HCT116 (cell line): Measurements from ENCODE around the gene VAMP1. TPM values are rescaled to one million over a fixed set of nuclear protein-coding genes. Genes with fewer than 3 reads are reported as not detected.

ENCODE experiments used
- ATAC-seq: fragments of 200-7000 bp; cut with Tn5 transposase; 2 replicates; pipeline ENCODE4 v1.9.1; 2020; ENCODE audit warnings: mild to moderate bottlenecking, moderate library complexity
- BruUV-seq: library from RNA; stranded (reverse); fragments of 400-500 nt; replicated peaks from 2 replicates; lab custom pipeline; 2021; lab: Mats Ljungman, UMichigan
- CTCF ChIA-PET: fragments of 300-600 bp; sonication (Branson Sonifier 250); formaldehyde crosslinking; loops from one replicate; lab custom pipeline; 2021; ENCODE audit warnings: antibody characterized with exemption; lab: Charles Lee
- POLR2A ChIA-PET: fragments of 300-600, 350-600 bp; sonication (Branson Sonifier 250); formaldehyde crosslinking; loops from one replicate; lab custom pipeline; 2021; ENCODE audit warnings: antibody characterized with exemption; lab: Charles Lee
- RAD21 ChIA-PET, 2 experiments: fragments of 300-600 bp; sonication (Branson Sonifier 250); formaldehyde crosslinking; loops; one replicate each; lab custom pipeline; 2023; ENCODE audit warnings: low total read pairs in 2 of 2; ENCODE audit not compliant: uncharacterized antibody in 2 of 2, unreplicated experiment in 2 of 2, low non-redundant PET in 1 of 2; lab: Charles Lee
- DNase-seq: peaks from one replicate; pipeline ENCODE4 v3.0.0-alpha.2; 2010; ENCODE audit warnings: low read depth, low spot score
- H2AFZ ChIP-seq: fragments of 200-600 bp; shearing (Covaris generic), sonication (generic); 2 replicates; pipeline ENCODE4 v1.6.1; 2017; ENCODE audit warnings: low read depth, mixed run types, mixed read lengths, antibody characterized with exemption, low read length; ENCODE audit not compliant: poor library complexity, severe bottlenecking
- H3K27ac ChIP-seq: 2 replicates; pipeline ENCODE4 v1.5.1; 2012; ENCODE audit warnings: low read depth, low read length
- H3K27me3 ChIP-seq: fragments of 200-600 bp; sonication (generic); 2 replicates; pipeline ENCODE4 v1.6.1; 2016; ENCODE audit warnings: mixed run types, low read length, mixed read lengths; ENCODE audit not compliant: insufficient read depth
- H3K36me3 ChIP-seq, 2 experiments: fragments of 200-500 bp in 1 of 2; fragments of 200-600 bp in 1 of 2; sonication (Bioruptor generic) in 1 of 2; sonication (generic) in 1 of 2; 2 replicates each; pipeline versions ENCODE4 v1.5.1 to v1.6.1; 2014 to 2016; ENCODE audit warnings: low read length in 2 of 2, inconsistent platforms in 1 of 2, mixed read lengths in 1 of 2, mixed run types in 1 of 2; ENCODE audit not compliant: insufficient read depth in 2 of 2, control insufficient read depth in 1 of 2
- H3K4me1 ChIP-seq, 2 experiments: fragments of 200-600 bp in 1 of 2; sonication (generic) in 1 of 2; 2 replicates each; pipeline versions ENCODE4 v1.5.1 to v1.6.1; 2012 to 2017; ENCODE audit warnings: low read length in 2 of 2, inconsistent platforms in 1 of 2, mild to moderate bottlenecking in 1 of 2, mixed read lengths in 1 of 2, mixed run types in 1 of 2, moderate library complexity in 1 of 2; ENCODE audit not compliant: insufficient read depth in 2 of 2, control insufficient read depth in 1 of 2
- H3K4me2 ChIP-seq: fragments of 200-600 bp; sonication (generic); 2 replicates; pipeline ENCODE4 v1.6.1; 2017; ENCODE audit warnings: mixed run types, low read length, mixed read lengths
- H3K4me3 ChIP-seq, 2 experiments: fragments of 200-600 bp in 1 of 2; sonication (generic) in 1 of 2; replicated peaks in 1 of 2; 2 replicates each; pipeline ENCODE4 v1.5.1; 2011 to 2016; ENCODE audit warnings: low read length in 2 of 2, control low read depth in 1 of 2, low read depth in 1 of 2, mild to moderate bottlenecking in 1 of 2, mixed read lengths in 1 of 2, mixed run types in 1 of 2
- H3K79me2 ChIP-seq: fragments of 200-600 bp; sonication (generic); 2 replicates; pipeline ENCODE4 v1.6.1; 2017; ENCODE audit warnings: mild to moderate bottlenecking, mixed run types, low read length, moderate library complexity, mixed read lengths; ENCODE audit not compliant: insufficient read depth
- H3K9ac ChIP-seq: fragments of 200-600 bp; sonication (generic); 2 replicates; pipeline ENCODE4 v1.6.1; 2016; ENCODE audit warnings: low read length, mixed read lengths
- H3K9me2 ChIP-seq: fragments of 200-600 bp; sonication (generic), shearing (Covaris generic); 2 replicates; pipeline ENCODE4 v1.6.1; 2017; ENCODE audit warnings: mixed run types, mild to moderate bottlenecking, moderate library complexity; ENCODE audit not compliant: insufficient read depth
- H3K9me3 ChIP-seq, 2 experiments: fragments of 200-500 bp in 1 of 2; fragments of 200-600 bp in 1 of 2; sonication (Bioruptor generic) in 1 of 2; sonication (generic) in 1 of 2; 2 replicates each; pipeline ENCODE4 v1.6.1; 2014 to 2017; ENCODE audit warnings: low read length in 2 of 2, mixed read lengths in 2 of 2, inconsistent platforms in 1 of 2, low read depth in 1 of 2, mild to moderate bottlenecking in 1 of 2, mixed run types in 1 of 2, moderate library complexity in 1 of 2; ENCODE audit not compliant: control insufficient read depth in 1 of 2, insufficient read depth in 1 of 2
- H4K20me1 ChIP-seq: fragments of 200-600 bp; sonication (generic), shearing (Covaris generic); 2 replicates; pipeline ENCODE4 v1.6.1; 2017; ENCODE audit warnings: mixed run types, mild to moderate bottlenecking, moderate library complexity; ENCODE audit not compliant: insufficient read depth
- FOSL1 ChIP-seq: IDR thresholded peaks from 2 replicates; pipeline ENCODE4 v1.6.1; 2012; ENCODE audit warnings: low read depth
- MAX ChIP-seq: IDR thresholded peaks from 2 replicates; pipeline ENCODE4 v1.6.1; 2012
- TCF7L2 ChIP-seq: IDR thresholded peaks from 2 replicates; pipeline ENCODE4 v1.7.0; 2011; ENCODE audit warnings: borderline replicate concordance, inconsistent platforms; ENCODE audit not compliant: insufficient read depth, insufficient read length; ENCODE audit errors: extremely low read depth
- ZBTB33 ChIP-seq: IDR thresholded peaks from 2 replicates; pipeline ENCODE4 v1.6.1; 2011; ENCODE audit warnings: mild to moderate bottlenecking, low read length, moderate library complexity; ENCODE audit not compliant: insufficient replicate concordance; ENCODE audit errors: extremely low read depth
- ZFX ChIP-seq: fragments of 450-650 bp; IDR thresholded peaks from 2 replicates; pipeline ENCODE4 v1.6.1; 2017
- intact Hi-C: fragments of 100-400 bp; cut with micrococcal nuclease; formaldehyde crosslinking; loops from 2 replicates; pipeline ENCODE4 v1.10.0; 2022
- total RNA-seq: library from RNA; stranded (reverse); gene quantifications from one replicate; pipeline ENCODE4 v1.2.1, GENCODE V29; 2021; ENCODE audit not compliant: unreplicated experiment

The VAMP1 gene
- total RNA-seq, 1 experiment from 2014 or later: 12.1 TPM

GRCh38 chr12:6424008-6424347, 46.5 kb downstream of the VAMP1 start:
- no peaks in the 10 kb centered on the region for H3K9me2 ChIP-seq
- no peak for TF ChIP-seq FOSL1
- no peak for TF ChIP-seq TCF7L2
- TF ChIP-seq MAX: no peak
- no peak for TF ChIP-seq ZBTB33
- TF ChIP-seq ZFX: no peak
- TF ChIP-seq, all 23 proteins: peak for 0
- Histone ChIP-seq H3K4me2 (0 out of 2 replicates have a peak overlapping the region, but pooled peaks have one; percentile 12), H4K20me1 (no peaks in the 10 kb centered on the region), H3K36me3 (no peaks in the 10 kb centered on the region), H3K4me3 (no peak overlapping the region), H2AFZ (peak overlapping the region; percentile 26), H3K79me2 (no peaks in the 10 kb centered on the region), H3K9ac (no peak overlapping the region), H3K9me3 (no peaks in the 10 kb centered on the region), H3K27ac (no peak overlapping the region), H3K4me1 (peaks cover 4 to 20% of the 10 kb centered on the region in 2 experiments; a peak in 3 of 4 replicates), H3K27me3 (no peaks in the 10 kb centered on the region)
- ChIA-PET CTCF (interaction anchor here (1.1 to 5.3 kb wide), 6 partner anchors 10 to 116 kb away, joined by 3 to 46 read pairs (median 4); no protein-coding TSS in a partner anchor), POLR2A (interaction anchor here (0.6 to 1.9 kb wide), 2 partner anchors 19 to 115 kb away, joined by 3 to 6 read pairs; no protein-coding TSS in a partner anchor), RAD21 (interaction anchor here (1.9 to 2.2 kb wide), 2 partner anchors 41 kb away, joined by 8 to 9 read pairs; no protein-coding TSS in a partner anchor)
- DNase-seq (no peak), ATAC-seq (no peak)
- BruUV-seq: no TSS peak
- intact Hi-C loops: no loop called here
